ENCODE results near the gene PPIE. TPM values are rescaled to one million over a fixed set of nuclear protein-coding genes. Genes with fewer than 3 reads are reported as not detected.

Gene PPIE
- total and polyA plus RNA-seq, 2 of the 13 experiments (the other 11 are each of a cell fraction or from before 2014, with no cell fraction given), result 15.3 to 26.3 TPM

GRCh38 chr1:39808784-39809517 is 70.3 kb downstream of the PPIE start (continued):
- no peak for TF ChIP-seq ATF5 (CRISPR knock-in tag; IDR thresholded peaks at IDR 0.05; ENCODE audit: low read depth)
- no peak for TF ChIP-seq SRSF9 (IDR thresholded peaks at IDR 0.05; ENCODE audit: borderline replicate concordance, insufficient read depth, low read depth, low read length, poor library complexity, severe bottlenecking)
- TF ChIP-seq MAFK (conservative IDR thresholded peaks at IDR 0.05 in 1 of 2, IDR thresholded peaks at IDR 0.05 in 1 of 2; ENCODE audit: low read length in 2 of 2), result no peak

- H3K79me2 ChIP-seq (ENCODE audit: insufficient read depth, low read length), result no peaks in the 10 kb centered on the region
- no peak for FAIRE-seq
- H2AFZ ChIP-seq (ENCODE audit: low read length), result no peak overlapping the region
- H4K20me1 ChIP-seq (ENCODE audit: insufficient read depth, low read length), result no peaks in the 10 kb centered on the region
- DNase-seq (ENCODE audit: low spot score), result no peak
- H3K9ac ChIP-seq (ENCODE audit: insufficient read depth, low read depth, low read length), result no peak overlapping the region
- no peak for ATAC-seq
- H3K4me3 ChIP-seq (replicated peaks in 1 of 3; ENCODE audit: insufficient read depth in 1 of 3, low read depth in 2 of 3, low read length in 3 of 3), result no peak overlapping the region
- 15% methylated on average over 2 of the region's 3 CpGs for WGBS (ENCODE audit: low lambda C conversion rate)
- H3K27me3 ChIP-seq (ENCODE audit: control insufficient read depth in 1 of 2, insufficient read depth in 2 of 2, low read length in 2 of 2), result peaks cover 1 to 4% of the 10 kb centered on the region in 2 experiments; a peak in 2 of 5 replicates
- CTCF ChIA-PET (ENCODE audit: low intra/inter-chr PET ratio, low total read pairs), result no interaction called here
- no peaks in the 10 kb centered on the region for H3K36me3 ChIP-seq (replicated peaks in 1 of 2; ENCODE audit: control insufficient read depth in 1 of 2, insufficient read depth in 2 of 2, low read length in 2 of 2)
- TF ChIP-seq HNF1A (IDR thresholded peaks at IDR 0.05; ENCODE audit: low read depth) (no peak), HNF1A (CRISPR knock-in tag; IDR thresholded peaks at IDR 0.05; ENCODE audit: borderline replicate concordance) (no peak), MIXL1 (CRISPR knock-in tag; IDR thresholded peaks at IDR 0.05) (no peak)
- H3K27ac ChIP-seq (ENCODE audit: extremely low read length, insufficient read depth, low read length), result no peak overlapping the region
- no TSS peak for BruUV-seq (replicated peaks)
- intact Hi-C loops (cut with micrococcal nuclease; ENCODE audit: unreplicated experiment), result loop anchor here (10.0 kb wide), 1 partner anchor 222 kb away; no protein-coding TSS in a partner anchor
- POLR2A ChIA-PET, result no interaction called here
- H3K4me1 ChIP-seq (ENCODE audit: insufficient read depth, low read length), result peaks cover 10% of the 10 kb centered on the region; the same call in 1 of the 2 replicates
- H3K4me2 ChIP-seq (ENCODE audit: low read depth, low read length), result no peak overlapping the region
- H3K9me3 ChIP-seq (ENCODE audit: low read length), result no peaks in the 10 kb centered on the region
- in situ Hi-C loops (cut with HindIII; ENCODE audit: extremely low pct_ligation_motif_present, low pct_unique_long_range_greater_than_20kb), result no loop called here
Observed at GRCh38 chr1:39812913-39813312, 74.2 kb downstream of the PPIE start.

Small RNA genes lying within 50 kb of the gene (small RNA-seq; reads per million reads assigned to genes)
- gene AL033527.1 (ENCODE audit: insufficient read depth in 2 of 3, insufficient read length in 3 of 3, low read depth in 2 of 3, low replicate concordance in 1 of 3) (0 reads per million in 3 experiments), gene RNU7-121P (ENCODE audit: insufficient read depth in 2 of 3, insufficient read length in 3 of 3, low read depth in 2 of 3, low replicate concordance in 1 of 3) (0 reads per million in 3 experiments)

Other genes with a start within 250 kb of the PPIE start
- not detected in 2 replicates for gene BMP8A, start 247.2 kb upstream of the PPIE start, total RNA-seq (2016; rRNA removed; fragmentation: Illumina TruSeq; extraction: Trizol)
- gene BMP8A, start 247.2 kb upstream of the PPIE start, polyA plus RNA-seq (2011; rRNA removed), result 0.05 TPM in 1 of 2 replicates, not detected in the other
- gene PABPC4, start 162.1 kb upstream of the PPIE start, total RNA-seq (2016; rRNA removed; fragmentation: Illumina TruSeq; extraction: Trizol), result 111 and 117 TPM in 2 replicates
- 74.9 and 85.0 TPM in 2 replicates for gene PABPC4, start 162.1 kb upstream of the PPIE start, polyA plus RNA-seq (2011; rRNA removed)
- 0.04 TPM in 1 of 2 replicates, not detected in the other for gene HEYL, start 99.2 kb upstream of the PPIE start, total RNA-seq (2016; rRNA removed; fragmentation: Illumina TruSeq; extraction: Trizol)
- gene HEYL, start 99.2 kb upstream of the PPIE start, polyA plus RNA-seq (2011; rRNA removed), result 0.03 TPM in 1 of 2 replicates, not detected in the other
- not detected in 2 replicates for gene NT5C1A, start 66.8 kb upstream of the PPIE start, total RNA-seq (2016; rRNA removed; fragmentation: Illumina TruSeq; extraction: Trizol)
- gene NT5C1A, start 66.8 kb upstream of the PPIE start, polyA plus RNA-seq (2011; rRNA removed), result not detected in 2 replicates
- not detected in 2 replicates for gene HPCAL4, start 47.4 kb upstream of the PPIE start, total RNA-seq (2016; rRNA removed; fragmentation: Illumina TruSeq; extraction: Trizol)
- gene HPCAL4, start 47.4 kb upstream of the PPIE start, polyA plus RNA-seq (2011; rRNA removed), result not detected in 2 replicates
- gene OXCT2, start 32.5 kb downstream of the PPIE start, total RNA-seq (2016; rRNA removed; fragmentation: Illumina TruSeq; extraction: Trizol), result 0.33 TPM in 1 of 2 replicates, not detected in the other
- gene OXCT2, start 32.5 kb downstream of the PPIE start, polyA plus RNA-seq (2011; rRNA removed), result 0.21 and 0.26 TPM in 2 replicates
- gene BMP8B, start 50.0 kb downstream of the PPIE start, total RNA-seq (2016; rRNA removed; fragmentation: Illumina TruSeq; extraction: Trizol), result 0.14 and 0.29 TPM in 2 replicates
- gene BMP8B, start 50.0 kb downstream of the PPIE start, polyA plus RNA-seq (2011; rRNA removed), result 0.41 and 0.48 TPM in 2 replicates
- 20.4 and 20.7 TPM in 2 replicates for gene TRIT1, start 144.6 kb downstream of the PPIE start, total RNA-seq (2016; rRNA removed; fragmentation: Illumina TruSeq; extraction: Trizol)
- gene TRIT1, start 144.6 kb downstream of the PPIE start, polyA plus RNA-seq (2011; rRNA removed), result 11.5 and 13.4 TPM in 2 replicates
- gene MYCL, start 163.0 kb downstream of the PPIE start, total RNA-seq (2016; rRNA removed; fragmentation: Illumina TruSeq; extraction: Trizol), result 0.31 and 0.42 TPM in 2 replicates
- 1.7 and 2.1 TPM in 2 replicates for gene MYCL, start 163.0 kb downstream of the PPIE start, polyA plus RNA-seq (2011; rRNA removed)
- gene MFSD2A, start 216.3 kb downstream of the PPIE start, total RNA-seq (2016; rRNA removed; fragmentation: Illumina TruSeq; extraction: Trizol), result not detected in 2 replicates
- 0.05 and 0.08 TPM in 2 replicates for gene MFSD2A, start 216.3 kb downstream of the PPIE start, polyA plus RNA-seq (2011; rRNA removed)